ENCODE data around the gene ZNF652.

The ZNF652 gene

GRCh38 chr17:49327835-49328784 is 33.9 kb downstream of the ZNF652 start:
- DNase-seq (ENCODE audit: insufficient read length, low spot score) (no peak), FAIRE-seq (peak; percentile 87)
- TF ChIP-seq SPI1 (IDR thresholded peaks at IDR 0.05; ENCODE audit: low read depth, low read length), result peak; percentile 91
- TF ChIP-seq PAX5 (IDR thresholded peaks at IDR 0.05; ENCODE audit: insufficient read depth, low read length, severe bottlenecking), result no peak
- TF ChIP-seq POLR2A (IDR thresholded peaks at IDR 0.05; ENCODE audit: low read depth, low read length), result no peak
- TF ChIP-seq POU2F2 (IDR thresholded peaks at IDR 0.05; ENCODE audit: low read depth, low read length), result no peak
- TF ChIP-seq POLR2AphosphoS5 (IDR thresholded peaks at IDR 0.05; ENCODE audit: low read depth, low read length), result no peak
- no peak for TF ChIP-seq TAF1 (IDR thresholded peaks at IDR 0.05; ENCODE audit: low read depth, low read length)

- DNase-seq (ENCODE audit: insufficient read length, low spot score) (no peak), FAIRE-seq (no peak)
- TF ChIP-seq POLR2A (IDR thresholded peaks at IDR 0.05; ENCODE audit: low read depth, low read length) (no peak), TAF1 (IDR thresholded peaks at IDR 0.05; ENCODE audit: low read depth, low read length) (no peak), PAX5 (IDR thresholded peaks at IDR 0.05; ENCODE audit: insufficient read depth, low read length, severe bottlenecking) (no peak), POLR2AphosphoS5 (IDR thresholded peaks at IDR 0.05; ENCODE audit: low read depth, low read length) (no peak), POU2F2 (IDR thresholded peaks at IDR 0.05; ENCODE audit: low read depth, low read length) (no peak), SPI1 (IDR thresholded peaks at IDR 0.05; ENCODE audit: low read depth, low read length) (no peak)
Observed at GRCh38 chr17:49325980-49326379, 36.1 kb downstream of the ZNF652 start.

GRCh38 chr17:49318435-49318965 is 43.5 kb downstream of the ZNF652 start:
- DNase-seq (ENCODE audit: insufficient read length, low spot score), result no peak
- TF ChIP-seq POLR2AphosphoS5 (IDR thresholded peaks at IDR 0.05; ENCODE audit: low read depth, low read length) (no peak), SPI1 (IDR thresholded peaks at IDR 0.05; ENCODE audit: low read depth, low read length) (no peak), POLR2A (IDR thresholded peaks at IDR 0.05; ENCODE audit: low read depth, low read length) (no peak), TAF1 (IDR thresholded peaks at IDR 0.05; ENCODE audit: low read depth, low read length) (no peak), POU2F2 (IDR thresholded peaks at IDR 0.05; ENCODE audit: low read depth, low read length) (no peak), PAX5 (IDR thresholded peaks at IDR 0.05; ENCODE audit: insufficient read depth, low read length, severe bottlenecking) (no peak)
- no peak for FAIRE-seq

GRCh38 chr17:49316889-49317675 is 45.0 kb downstream of the ZNF652 start:
- no peak for TF ChIP-seq POLR2AphosphoS5 (IDR thresholded peaks at IDR 0.05; ENCODE audit: low read depth, low read length)
- TF ChIP-seq POU2F2 (IDR thresholded peaks at IDR 0.05; ENCODE audit: low read depth, low read length), result no peak
- peak; percentile 40; the same call in 1 of the 2 replicates for TF ChIP-seq SPI1 (IDR thresholded peaks at IDR 0.05; ENCODE audit: low read depth, low read length)
- DNase-seq (ENCODE audit: insufficient read length, low spot score), result no peak
- peak; percentile 48 for FAIRE-seq

- DNase-seq (ENCODE audit: insufficient read length, low spot score), result no peak
- no peak for FAIRE-seq
- no peak for TF ChIP-seq PAX5 (IDR thresholded peaks at IDR 0.05; ENCODE audit: insufficient read depth, low read length, severe bottlenecking)
- no peak for TF ChIP-seq POU2F2 (IDR thresholded peaks at IDR 0.05; ENCODE audit: low read depth, low read length)
- no peak for TF ChIP-seq POLR2AphosphoS5 (IDR thresholded peaks at IDR 0.05; ENCODE audit: low read depth, low read length)
- TF ChIP-seq SPI1 (IDR thresholded peaks at IDR 0.05; ENCODE audit: low read depth, low read length), result no peak
- no peak for TF ChIP-seq TAF1 (IDR thresholded peaks at IDR 0.05; ENCODE audit: low read depth, low read length)
- no peak for TF ChIP-seq POLR2A (IDR thresholded peaks at IDR 0.05; ENCODE audit: low read depth, low read length)
Observed at GRCh38 chr17:49316258-49316570, 45.8 kb downstream of the ZNF652 start.

GRCh38 chr17:49315551-49316257 is 46.3 kb downstream of the ZNF652 start:
- DNase-seq (ENCODE audit: insufficient read length, low spot score), result peak; percentile 52
- TF ChIP-seq SPI1 (IDR thresholded peaks at IDR 0.05; ENCODE audit: low read depth, low read length) (no peak), POLR2A (IDR thresholded peaks at IDR 0.05; ENCODE audit: low read depth, low read length) (no peak), POU2F2 (IDR thresholded peaks at IDR 0.05; ENCODE audit: low read depth, low read length) (no peak; the same call in 1 of the 2 replicates), TAF1 (IDR thresholded peaks at IDR 0.05; ENCODE audit: low read depth, low read length) (no peak), PAX5 (IDR thresholded peaks at IDR 0.05; ENCODE audit: insufficient read depth, low read length, severe bottlenecking) (no peak), POLR2AphosphoS5 (IDR thresholded peaks at IDR 0.05; ENCODE audit: low read depth, low read length) (no peak)
- peak; percentile 83 for FAIRE-seq

- no peak for DNase-seq (ENCODE audit: insufficient read length, low spot score)
- no peak for FAIRE-seq
- no peak for TF ChIP-seq SPI1 (IDR thresholded peaks at IDR 0.05; ENCODE audit: low read depth, low read length)
- no peak for TF ChIP-seq POLR2AphosphoS5 (IDR thresholded peaks at IDR 0.05; ENCODE audit: low read depth, low read length)
- no peak for TF ChIP-seq TAF1 (IDR thresholded peaks at IDR 0.05; ENCODE audit: low read depth, low read length)
- no peak for TF ChIP-seq PAX5 (IDR thresholded peaks at IDR 0.05; ENCODE audit: insufficient read depth, low read length, severe bottlenecking)
- TF ChIP-seq POU2F2 (IDR thresholded peaks at IDR 0.05; ENCODE audit: low read depth, low read length), result no peak
- TF ChIP-seq POLR2A (IDR thresholded peaks at IDR 0.05; ENCODE audit: low read depth, low read length), result no peak
Observed at GRCh38 chr17:49312722-49313121, 49.3 kb downstream of the ZNF652 start.

- no peak for FAIRE-seq
- TF ChIP-seq POLR2A (IDR thresholded peaks at IDR 0.05; ENCODE audit: low read depth, low read length) (no peak), SPI1 (IDR thresholded peaks at IDR 0.05; ENCODE audit: low read depth, low read length) (no peak), PAX5 (IDR thresholded peaks at IDR 0.05; ENCODE audit: insufficient read depth, low read length, severe bottlenecking) (no peak), POLR2AphosphoS5 (IDR thresholded peaks at IDR 0.05; ENCODE audit: low read depth, low read length) (no peak), TAF1 (IDR thresholded peaks at IDR 0.05; ENCODE audit: low read depth, low read length) (no peak), POU2F2 (IDR thresholded peaks at IDR 0.05; ENCODE audit: low read depth, low read length) (no peak)
- DNase-seq (ENCODE audit: insufficient read length, low spot score), result no peak
Observed at GRCh38 chr17:49299996-49300395, 62.1 kb downstream of the ZNF652 start.
